Left forelimb (tissue), 1 donor: ENCODE results near the gene BMPR2.
"Not testable (repeated sequence)": the region's sequence is repeated elsewhere in the genome, so short reads cannot be mapped to it uniquely, and the experiment has no call there.

Experiments
- DNase-seq: peaks from one replicate; pipeline ENCODE4 v3.0.0-alpha.2; 2018; ENCODE audit warnings: low spot score

The BMPR2 gene

DNA sequence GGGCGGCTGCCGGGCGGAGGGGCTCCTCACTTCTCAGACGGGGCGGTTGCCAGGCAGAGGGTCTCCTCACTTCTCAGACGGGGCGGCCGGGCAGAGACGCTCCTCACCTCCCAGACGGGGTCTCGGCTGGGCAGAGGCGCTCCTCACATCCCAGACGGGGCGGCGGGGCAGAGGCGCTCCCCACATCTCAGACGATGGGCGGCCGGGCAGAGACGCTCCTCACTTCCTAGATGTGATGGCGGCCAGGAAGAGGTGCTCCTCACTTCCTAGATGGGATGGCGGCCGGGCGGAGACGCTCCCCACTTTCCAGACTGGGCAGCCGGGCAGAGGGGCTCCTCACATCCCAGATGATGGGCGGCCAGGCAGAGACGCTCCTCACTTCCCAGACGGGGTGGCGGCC, 159.2 kb downstream of the BMPR2 start:
- DNase-seq = not testable (repeated sequence)

GRCh38 chr2:202541137-202541536, 165.0 kb downstream of the BMPR2 start:
- no peak for DNase-seq

DNA sequence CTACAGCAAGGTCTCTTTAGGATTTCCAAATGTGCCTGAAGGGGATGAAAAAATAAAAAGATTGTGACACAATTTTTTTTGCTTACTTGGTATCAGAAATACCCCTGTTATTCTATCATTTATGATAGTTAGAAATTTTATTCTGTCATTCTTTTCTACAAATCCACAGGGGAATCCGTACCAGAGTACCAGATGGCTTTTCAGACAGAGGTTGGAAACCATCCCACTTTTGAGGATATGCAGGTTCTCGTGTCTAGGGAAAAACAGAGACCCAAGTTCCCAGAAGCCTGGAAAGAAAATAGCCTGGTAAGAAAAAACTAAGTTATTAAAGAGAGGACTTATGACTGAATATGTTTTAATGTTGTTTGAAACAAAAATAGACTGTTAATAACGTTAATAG, 166.0 kb downstream of the BMPR2 start:
- DNase-seq = no peak

DNA sequence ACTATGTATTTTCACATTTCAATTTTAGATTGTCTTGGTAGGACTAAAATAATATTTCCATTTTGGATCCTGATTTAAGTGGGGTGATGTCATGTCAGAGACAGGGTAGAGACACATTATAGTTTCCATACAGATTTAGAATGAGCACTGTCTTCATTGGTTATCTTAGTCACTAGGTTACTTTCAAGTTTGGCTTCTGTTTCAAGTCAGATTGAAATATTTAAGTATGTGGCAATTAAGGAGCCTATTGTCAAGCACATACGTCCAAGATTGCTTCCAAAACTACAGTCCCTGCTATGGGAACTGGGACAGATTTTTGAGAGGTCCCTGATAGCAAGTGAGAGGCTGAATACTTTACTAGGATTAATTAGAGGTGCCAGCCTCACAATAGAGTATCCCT, 169.4 kb downstream of the BMPR2 start:
- no peak for DNase-seq

DNA sequence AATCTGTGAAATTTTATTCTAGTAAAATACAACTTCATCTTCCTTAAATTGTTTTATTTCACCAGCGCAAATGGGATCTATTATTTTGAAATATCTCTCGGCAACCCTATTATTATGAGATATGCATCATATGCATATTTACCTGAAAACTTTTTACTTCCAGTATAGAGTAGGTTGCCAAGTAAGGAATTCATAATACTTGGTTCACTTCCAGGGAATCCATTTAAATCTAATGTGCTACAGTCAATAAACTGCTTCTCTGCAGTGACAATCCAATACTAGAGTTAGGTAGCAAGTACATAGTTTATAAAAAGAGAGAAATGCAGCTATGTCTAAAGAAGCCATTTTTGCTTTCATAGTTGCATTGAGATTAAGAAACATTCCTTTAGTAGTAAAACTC, 169.8 kb downstream of the BMPR2 start:
- no peak for DNase-seq

GRCh38 chr2:202546499-202547141, 170.5 kb downstream of the BMPR2 start:
- DNase-seq = not testable (repeated sequence)

- DNase-seq = no peak
These were observed 172.1 kb downstream of the BMPR2 start for GRCh38 chr2:202548240-202548639.

DNA sequence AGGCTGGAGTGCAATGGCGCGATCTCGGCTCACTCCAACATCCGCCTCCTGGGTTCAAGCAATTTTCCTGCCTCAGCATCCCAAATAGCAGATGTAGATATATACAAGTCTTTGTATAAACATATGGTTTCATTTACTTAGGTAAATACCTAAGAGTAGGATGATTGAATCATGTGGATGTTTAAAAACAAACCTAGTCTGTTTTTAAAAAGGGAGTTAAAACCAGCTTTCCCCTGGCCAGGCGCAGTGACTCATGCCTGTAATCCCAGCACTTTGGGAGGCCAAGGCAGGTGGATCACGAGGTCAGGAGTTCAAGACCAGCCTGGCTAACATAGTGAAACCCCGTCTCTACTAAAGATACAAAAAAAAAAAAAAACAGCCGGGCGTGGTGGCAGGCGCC, 174.9 kb downstream of the BMPR2 start:
- DNase-seq = not testable (repeated sequence)

GRCh38 chr2:202555356-202555755, 179.2 kb downstream of the BMPR2 start:
- DNase-seq = no peak

GRCh38 chr2:202560200-202560599, 184.1 kb downstream of the BMPR2 start:
- no peak for DNase-seq

- DNase-seq = no peak
These were observed 188.1 kb downstream of the BMPR2 start for GRCh38 chr2:202564226-202564625.

DNA sequence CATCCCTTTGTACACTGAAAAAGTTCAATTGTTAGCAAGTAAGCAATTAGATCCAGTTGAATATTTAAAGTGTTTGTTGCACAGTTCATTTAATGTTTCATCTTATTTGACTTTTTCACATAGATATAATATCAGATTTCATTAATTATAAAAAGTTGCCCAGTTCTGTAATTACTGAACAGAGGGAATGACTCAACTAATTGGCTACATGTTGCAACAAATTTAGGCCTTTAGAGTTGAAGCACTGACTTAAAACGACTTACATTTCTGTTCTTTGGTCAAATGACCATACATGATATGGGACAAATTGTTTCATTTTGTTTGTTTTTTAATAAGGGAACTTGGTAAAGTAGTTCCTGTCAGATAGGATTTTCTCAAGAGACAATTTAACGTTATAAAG, 190.2 kb downstream of the BMPR2 start:
- no peak for DNase-seq

DNA sequence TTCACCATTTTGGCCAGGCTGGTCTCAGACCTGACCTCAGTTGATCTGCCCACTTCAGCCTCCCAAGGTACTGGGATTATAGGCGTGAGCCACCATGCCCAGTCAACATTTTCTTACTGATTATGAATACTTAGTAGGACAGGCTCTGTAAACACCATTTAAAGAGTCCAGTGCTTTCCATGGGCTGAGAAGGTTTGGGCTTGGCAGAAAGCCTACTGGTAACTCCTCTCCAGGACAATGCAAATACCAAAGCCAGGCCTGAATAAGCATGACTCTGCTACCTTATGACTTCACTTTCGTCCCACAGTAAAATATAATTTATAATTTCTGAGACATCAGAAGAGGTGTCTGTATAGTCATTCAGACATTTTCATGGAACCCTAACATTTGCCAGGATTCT, 198.4 kb downstream of the BMPR2 start:
- DNase-seq = no peak

DNA sequence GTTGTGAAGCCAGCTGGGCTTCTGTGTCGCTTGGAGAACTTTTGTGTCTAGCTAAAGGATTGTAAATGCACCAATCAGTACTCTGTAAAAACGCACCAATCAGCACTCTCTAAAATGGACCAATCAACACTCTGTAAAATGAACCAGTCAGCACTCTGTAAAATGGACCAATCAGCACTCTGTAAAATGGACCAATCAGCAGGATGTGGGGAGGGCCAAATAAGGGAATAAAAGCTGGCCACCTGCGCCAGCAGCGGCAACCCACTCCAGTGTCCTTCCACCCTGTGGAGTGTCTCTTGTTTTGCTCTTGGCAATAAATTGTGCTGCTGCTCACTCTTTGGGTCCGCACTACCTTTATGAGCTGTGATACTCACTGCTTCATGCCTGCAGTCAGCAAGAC, 199.1 kb downstream of the BMPR2 start:
- not testable (repeated sequence) for DNase-seq

DNA sequence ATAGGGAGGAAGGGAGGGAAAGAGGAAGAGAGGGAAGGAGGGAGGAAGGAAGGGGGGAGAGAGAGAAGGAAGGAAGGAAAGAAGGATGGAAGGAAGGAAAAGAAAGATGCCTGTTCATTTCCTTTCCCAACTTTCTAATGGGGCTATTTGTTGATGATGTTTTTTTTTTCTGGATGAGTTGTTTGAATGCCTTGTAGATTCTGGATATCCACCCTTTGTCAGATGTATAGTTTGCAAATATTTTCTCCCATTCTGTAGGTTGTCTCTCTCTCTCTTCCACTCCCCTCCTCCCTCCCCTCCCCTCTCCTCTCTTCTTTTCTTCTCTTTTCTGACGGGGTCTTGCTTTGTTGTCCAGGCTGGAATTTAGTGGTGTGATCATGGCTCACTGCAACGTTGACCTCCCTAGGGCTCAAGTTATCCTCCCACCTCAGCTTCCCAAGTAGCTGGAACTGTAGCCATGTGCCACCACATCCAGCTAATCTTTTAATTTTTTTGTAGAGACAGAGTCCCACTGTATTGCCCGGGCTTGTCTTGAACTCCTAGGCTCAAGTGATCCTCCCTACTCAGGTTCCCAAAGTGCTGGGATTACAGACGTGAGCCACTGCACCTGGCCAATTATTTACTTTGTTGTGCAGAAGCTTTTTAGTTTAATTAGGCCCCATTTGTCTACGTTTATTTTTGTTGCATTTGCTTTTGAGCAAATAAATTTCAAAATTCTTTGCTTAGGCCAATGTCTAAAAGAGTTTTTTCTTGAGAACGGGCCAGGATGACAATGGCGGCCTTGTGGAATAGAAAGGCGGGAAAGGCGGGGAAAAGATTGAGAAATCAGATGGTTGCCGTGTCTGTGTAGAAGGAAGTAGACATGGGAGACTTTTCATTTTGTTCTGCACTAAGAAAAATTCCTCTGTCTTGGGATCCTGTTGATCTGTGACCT, 201.4 kb downstream of the BMPR2 start:
- no peak for DNase-seq

DNA sequence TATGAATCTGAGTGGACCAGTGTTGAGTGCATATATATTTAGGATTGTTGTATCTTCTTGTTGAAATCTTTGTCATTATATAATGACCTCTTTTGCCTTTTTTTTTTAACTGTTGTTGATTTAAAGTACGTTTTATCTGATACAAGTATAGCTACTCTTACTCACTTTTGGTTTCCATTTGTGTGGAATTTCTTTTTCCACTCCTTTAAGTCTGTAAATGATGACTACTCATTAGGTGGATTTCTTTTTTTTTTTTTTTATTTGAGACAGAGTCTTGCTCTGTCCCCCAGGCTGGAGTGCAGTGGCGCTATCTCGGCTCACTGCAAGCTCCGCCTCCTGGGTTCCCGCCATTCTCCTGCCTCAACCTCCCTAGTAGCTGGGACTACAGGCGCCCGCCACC, 206.7 kb downstream of the BMPR2 start:
- DNase-seq = not testable (repeated sequence)

DNA sequence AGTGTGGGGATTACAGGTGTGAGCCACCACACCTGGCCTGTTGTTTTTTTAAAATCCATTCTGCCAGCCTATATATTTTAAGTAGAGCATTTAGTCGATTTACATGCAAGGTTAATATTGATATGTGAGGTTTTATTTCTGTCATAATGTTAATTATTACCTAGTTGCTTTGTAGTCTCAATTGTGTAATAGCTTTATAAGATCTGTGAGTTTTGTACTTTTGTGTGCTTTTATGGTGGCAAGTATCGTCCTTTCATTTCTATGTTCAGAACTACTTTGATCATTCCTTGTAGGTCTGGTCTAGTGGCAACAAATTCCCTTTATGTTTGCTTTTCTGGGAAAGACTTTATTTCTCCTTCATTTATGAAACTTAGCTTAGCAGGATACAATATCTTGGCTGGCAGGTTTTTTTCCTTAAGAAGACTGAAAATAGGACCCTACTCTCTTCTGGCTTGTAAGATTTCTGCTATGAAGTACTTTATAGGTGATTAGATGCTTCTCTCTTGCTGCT, 207.6 kb downstream of the BMPR2 start:
- DNase-seq = no peak

DNA sequence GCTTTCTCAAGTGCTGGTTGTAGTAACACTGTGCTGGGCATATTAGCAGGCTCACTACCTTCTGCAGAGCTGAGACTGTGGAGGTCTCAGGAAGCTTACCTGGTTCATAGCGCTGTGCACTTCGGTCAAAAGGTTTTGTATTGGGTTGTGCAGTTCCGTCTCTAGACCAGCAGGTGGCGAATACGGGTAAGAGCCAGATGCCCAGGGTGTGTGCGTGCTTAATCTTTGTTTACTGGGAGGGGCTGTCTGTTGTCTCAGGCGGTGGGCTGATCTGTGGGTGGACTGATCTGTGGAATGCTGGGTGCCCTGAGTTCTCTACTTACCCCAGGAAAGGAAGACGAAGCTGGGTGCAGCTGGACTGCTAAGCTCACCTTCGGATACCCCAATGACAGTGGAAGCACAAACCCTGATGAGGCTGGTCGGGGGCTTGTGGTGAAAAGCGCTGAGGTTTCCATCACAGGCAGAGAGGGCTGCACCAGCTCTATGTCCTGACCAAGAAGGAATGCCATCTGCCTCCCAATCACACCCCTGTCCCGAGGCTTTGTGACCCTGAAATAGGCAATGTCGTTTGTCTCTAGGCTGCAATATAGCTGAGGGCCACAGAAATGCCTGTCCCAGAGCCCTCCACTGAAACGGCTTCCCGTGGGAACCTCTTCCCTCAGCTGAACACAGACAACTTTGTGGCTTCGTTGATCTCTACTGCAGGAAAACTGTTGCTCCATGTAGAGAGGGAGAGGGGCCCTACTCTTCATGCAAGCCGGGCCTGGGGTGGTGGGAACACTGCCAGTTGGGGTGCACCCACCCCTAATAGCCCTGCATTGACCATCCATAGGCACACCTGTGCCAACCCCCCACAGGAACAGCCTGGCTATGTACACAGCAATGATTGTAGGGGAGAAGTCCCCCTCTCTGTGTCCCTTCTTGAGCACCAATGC, 212.8 kb downstream of the BMPR2 start:
- peak; percentile 70 for DNase-seq

DNA sequence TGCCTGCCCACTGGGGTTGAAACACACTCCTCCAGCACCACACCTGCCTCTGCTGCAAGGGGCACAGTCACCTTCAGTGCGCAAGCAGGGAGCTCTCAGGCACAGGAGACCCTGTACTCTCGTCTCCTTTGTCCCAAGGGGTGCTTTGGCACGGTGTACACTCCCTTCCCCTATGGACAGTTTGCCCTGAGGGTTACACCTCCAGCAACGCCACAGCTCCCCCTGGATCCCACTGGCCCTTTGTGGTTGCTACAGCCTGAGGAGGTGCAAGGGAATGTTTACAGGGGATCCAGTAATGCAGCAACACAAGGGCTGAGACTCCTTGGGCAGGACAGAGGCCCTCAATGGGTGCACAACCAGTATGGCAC, 213.4 kb downstream of the BMPR2 start:
- DNase-seq = no peak

GRCh38 chr2:202592566-202592965, 216.4 kb downstream of the BMPR2 start:
- no peak for DNase-seq

DNA sequence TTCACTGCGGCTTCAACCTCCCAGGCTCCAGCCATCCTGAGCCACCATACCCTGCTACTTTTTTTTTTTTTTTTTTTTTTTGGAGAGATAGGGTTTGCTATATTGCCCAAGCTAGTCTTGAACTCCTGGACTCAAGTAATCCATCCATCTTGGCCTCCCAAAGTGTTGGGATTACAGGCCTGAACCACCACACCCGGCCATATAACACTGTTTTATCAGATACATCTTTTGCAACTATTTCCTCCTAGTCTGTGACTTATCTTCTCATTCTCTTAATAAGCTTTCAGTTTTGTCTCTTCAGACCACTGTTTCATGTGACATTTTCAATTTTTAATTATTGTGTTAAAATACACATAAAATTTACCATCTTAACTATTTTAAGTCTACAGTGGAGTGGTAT, 223.0 kb downstream of the BMPR2 start:
- no peak for DNase-seq

- no peak for DNase-seq
These were observed 223.8 kb downstream of the BMPR2 start for GRCh38 chr2:202599911-202600310.
